Stomach smooth muscle (tissue), 2 donors: ENCODE data around the gene ANKRD22.
"Not testable (repeated sequence)": the region's sequence is repeated elsewhere in the genome, so short reads cannot be mapped to it uniquely, and the experiment has no call there.

Experiments
- H3K27ac ChIP-seq: one replicate; pipeline ENCODE4 v1.7.0; 2013; ENCODE audit warnings: mild to moderate bottlenecking, low read length, inconsistent platforms
- H3K27me3 ChIP-seq, 2 donors: one replicate each; pipeline ENCODE4 v1.7.0; 2013; ENCODE audit warnings: low read length in 2 of 2; ENCODE audit not compliant: insufficient read depth in 2 of 2, control insufficient read depth in 1 of 2
- H3K36me3 ChIP-seq, 2 donors: one replicate each; pipeline ENCODE4 v1.7.0; 2013; ENCODE audit warnings: low read length in 2 of 2; ENCODE audit not compliant: control insufficient read depth in 2 of 2, insufficient read depth in 2 of 2
- H3K4me1 ChIP-seq: one replicate; pipeline ENCODE4 v1.7.0; 2013; ENCODE audit warnings: low read length; ENCODE audit not compliant: control insufficient read depth, insufficient read depth
- H3K4me3 ChIP-seq, 2 donors: one replicate each; pipeline ENCODE4 v1.7.0; 2013; ENCODE audit warnings: low read length in 2 of 2
- H3K9ac ChIP-seq, 2 donors: one replicate each; pipeline ENCODE4 v1.7.0; 2013; ENCODE audit warnings: low read length in 2 of 2, mild to moderate bottlenecking in 1 of 2
- H3K9me3 ChIP-seq, 2 donors: one replicate each; pipeline ENCODE4 v1.7.0; 2013; ENCODE audit warnings: low read length in 2 of 2; ENCODE audit not compliant: control insufficient read depth in 2 of 2
- donor health status: healthy.
- donor health status: Pancreatic carcinoma.

The ANKRD22 gene

DNA sequence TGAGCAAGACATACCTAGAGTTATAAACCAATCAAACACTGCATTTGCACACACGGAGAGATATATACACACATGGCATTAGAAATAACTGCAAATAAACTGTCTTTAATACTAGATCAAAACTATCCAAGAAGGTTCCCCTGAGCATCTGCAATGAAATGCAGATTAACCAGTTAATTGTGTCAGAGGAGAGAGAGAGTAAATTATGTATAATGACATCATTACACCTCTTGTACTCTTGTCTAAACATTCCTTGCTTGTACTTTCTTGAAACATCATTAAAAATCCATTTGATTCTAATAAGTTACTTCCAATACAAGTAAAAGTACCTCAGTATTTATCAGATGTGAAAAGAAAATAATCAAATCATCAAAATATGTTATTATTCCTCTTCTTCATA is 932 bp downstream of the ANKRD22 start:
- no peak overlapping the region for H3K9ac ChIP-seq
- H3K4me3 ChIP-seq: no peak overlapping the region
- no peak overlapping the region for H3K27ac ChIP-seq

DNA sequence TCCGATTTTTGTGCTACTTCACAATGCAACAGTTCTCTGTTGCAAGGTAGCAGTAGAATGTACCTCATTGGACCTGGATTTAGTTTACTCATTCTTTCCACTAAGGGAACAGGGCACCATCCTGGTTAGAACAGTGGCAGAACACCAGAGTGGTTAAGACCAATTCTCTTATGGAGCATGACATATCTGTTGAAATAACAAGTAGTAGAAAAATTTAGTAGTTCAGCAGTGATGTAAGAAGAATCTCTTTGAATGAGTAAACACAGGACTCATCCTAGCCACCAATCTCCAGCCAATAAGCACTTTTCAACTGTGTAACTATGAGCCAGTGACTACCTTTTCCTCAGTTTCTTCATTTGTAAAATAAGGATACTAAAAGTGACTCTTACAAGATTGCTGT is 2.4 kb downstream of the ANKRD22 start:
- no peaks in the 10 kb centered on the region for H3K36me3 ChIP-seq
- no peaks in the 10 kb centered on the region for H3K9me3 ChIP-seq
- no peak overlapping the region for H3K4me3 ChIP-seq
- H3K4me1 ChIP-seq: no peaks in the 10 kb centered on the region
- no peak overlapping the region for H3K27ac ChIP-seq
- H3K27me3 ChIP-seq: peaks cover 0 to 4% of the 10 kb centered on the region in 2 donors
- no peak overlapping the region for H3K9ac ChIP-seq

More for the DNA sequence above, 932 bp downstream of the ANKRD22 start:
- Histone ChIP-seq H3K36me3 (no peaks in the 10 kb centered on the region), H3K27me3 (peaks cover 0 to 4% of the 10 kb centered on the region in 2 donors), H3K4me1 (no peaks in the 10 kb centered on the region), H3K9me3 (no peaks in the 10 kb centered on the region)

DNA sequence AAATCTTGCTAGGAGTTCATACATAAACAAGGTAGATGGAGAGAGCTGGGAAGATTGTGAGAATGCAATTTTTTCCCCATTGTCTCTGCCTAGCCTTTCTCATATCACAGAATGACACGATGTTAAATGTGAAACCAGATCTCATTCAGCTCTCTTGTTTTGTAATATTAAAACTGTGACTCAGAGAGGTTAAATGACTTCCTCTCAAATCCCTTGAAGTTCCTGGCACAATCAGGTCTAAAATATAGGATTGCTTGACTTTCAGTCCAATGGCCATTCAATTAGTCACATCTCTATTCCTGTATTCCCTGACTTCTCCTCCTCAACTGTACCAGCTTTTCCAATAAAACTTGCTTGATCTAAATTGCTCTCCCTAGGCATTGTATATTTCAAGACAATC is 3.1 kb downstream of the ANKRD22 start:
- Histone ChIP-seq H3K27ac (no peak overlapping the region), H3K27me3 (peaks cover 0 to 4% of the 10 kb centered on the region in 2 donors)

DNA sequence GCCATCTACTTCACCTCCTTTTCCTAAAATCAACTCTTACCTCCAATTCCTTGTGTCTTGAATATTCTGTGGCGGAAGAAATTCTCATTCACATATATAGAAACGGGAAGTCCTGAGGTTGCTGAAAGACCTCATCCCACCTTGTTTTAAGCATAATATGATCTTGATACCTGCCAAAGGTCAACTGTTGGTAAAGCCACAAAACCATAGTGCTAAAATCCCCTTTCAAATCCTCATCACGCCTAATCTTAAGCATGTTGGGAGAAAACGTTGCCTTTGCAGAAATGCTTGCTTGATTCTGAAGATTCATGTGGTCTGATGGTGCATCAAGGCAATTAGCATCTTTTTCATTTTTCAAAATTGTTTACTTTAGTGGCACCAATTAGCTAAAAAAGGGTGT is 8.5 kb downstream of the ANKRD22 start:
- Histone ChIP-seq H3K36me3 (no peaks in the 10 kb centered on the region), H3K9ac (no peak overlapping the region), H3K9me3 (no peaks in the 10 kb centered on the region), H3K4me1 (no peaks in the 10 kb centered on the region), H3K27ac (no peak overlapping the region), H3K27me3 (no peaks in the 10 kb centered on the region), H3K4me3 (no peak overlapping the region)

More for the DNA sequence above, 3.1 kb downstream of the ANKRD22 start:
- H3K4me3 ChIP-seq: no peak overlapping the region
- H3K9ac ChIP-seq: no peak overlapping the region
- H3K9me3 ChIP-seq: no peaks in the 10 kb centered on the region
- H3K4me1 ChIP-seq: no peaks in the 10 kb centered on the region
- H3K36me3 ChIP-seq: no peaks in the 10 kb centered on the region

DNA sequence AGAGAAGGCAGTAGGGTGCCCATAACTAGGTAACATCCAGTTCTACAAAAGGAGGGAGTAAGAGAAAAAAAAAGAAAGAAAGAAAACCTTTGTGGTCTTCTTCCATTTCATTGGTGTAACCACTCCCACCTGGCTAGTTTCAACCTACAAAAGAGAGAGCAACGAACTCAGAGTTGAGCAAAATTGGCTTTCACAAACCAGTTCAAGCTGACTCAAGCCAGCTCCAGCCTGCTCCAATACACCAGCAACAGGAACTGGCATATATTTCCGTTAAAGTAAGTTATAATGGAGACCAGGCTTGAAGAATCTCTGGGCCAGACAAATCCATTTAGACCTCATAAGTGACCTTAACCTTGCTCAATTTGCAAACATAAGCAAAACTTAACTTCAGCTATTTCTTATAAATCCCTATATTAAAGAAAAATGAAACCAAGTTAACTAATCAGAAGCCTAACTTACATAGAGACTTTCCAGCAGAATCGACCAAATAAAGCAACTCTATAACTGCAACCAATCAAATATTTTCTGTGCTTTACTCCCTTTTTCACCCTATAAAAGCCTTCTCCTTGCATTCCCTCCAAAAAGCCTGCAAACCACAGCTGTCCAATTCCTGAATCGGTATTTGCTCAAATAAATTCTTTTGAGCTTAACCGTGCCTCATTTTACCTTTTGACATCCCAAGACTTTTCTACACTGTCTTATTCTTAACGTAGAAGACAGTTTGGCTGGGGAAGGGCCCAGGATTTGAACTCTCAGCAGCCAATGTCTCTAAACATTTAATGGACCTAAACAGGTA is 10.1 kb downstream of the ANKRD22 start:
- no peak overlapping the region for H3K27ac ChIP-seq

DNA sequence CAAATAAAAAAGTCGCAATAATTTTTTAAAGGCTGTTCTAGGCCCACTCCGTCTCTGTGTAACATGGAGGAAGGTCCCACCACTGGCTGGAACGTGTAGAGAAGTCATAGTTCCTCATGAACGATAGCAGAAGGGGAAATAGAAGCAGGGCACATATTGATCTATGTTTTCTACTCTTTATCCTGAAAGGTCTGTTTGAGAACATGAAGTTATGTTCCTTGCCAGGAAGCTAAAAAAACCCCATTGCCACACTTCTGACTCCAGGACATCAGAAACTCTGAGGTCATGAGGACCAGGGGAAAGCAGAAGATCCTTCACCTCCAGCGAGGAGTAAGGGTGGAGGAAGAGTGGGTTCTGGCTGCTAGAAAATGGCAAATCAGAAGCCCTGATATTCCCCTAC is 10.8 kb downstream of the ANKRD22 start:
- no peaks in the 10 kb centered on the region for H3K36me3 ChIP-seq
- H3K9ac ChIP-seq: no peak overlapping the region
- no peaks in the 10 kb centered on the region for H3K27me3 ChIP-seq
- no peak overlapping the region for H3K4me3 ChIP-seq
- H3K27ac ChIP-seq: no peak overlapping the region
- no peaks in the 10 kb centered on the region for H3K4me1 ChIP-seq
- H3K9me3 ChIP-seq: no peaks in the 10 kb centered on the region

More for the DNA sequence above, 10.1 kb downstream of the ANKRD22 start:
- Histone ChIP-seq H3K9me3 (no peaks in the 10 kb centered on the region), H3K9ac (no peak overlapping the region), H3K36me3 (no peaks in the 10 kb centered on the region), H3K4me3 (no peak overlapping the region), H3K27me3 (no peaks in the 10 kb centered on the region), H3K4me1 (no peaks in the 10 kb centered on the region)

DNA sequence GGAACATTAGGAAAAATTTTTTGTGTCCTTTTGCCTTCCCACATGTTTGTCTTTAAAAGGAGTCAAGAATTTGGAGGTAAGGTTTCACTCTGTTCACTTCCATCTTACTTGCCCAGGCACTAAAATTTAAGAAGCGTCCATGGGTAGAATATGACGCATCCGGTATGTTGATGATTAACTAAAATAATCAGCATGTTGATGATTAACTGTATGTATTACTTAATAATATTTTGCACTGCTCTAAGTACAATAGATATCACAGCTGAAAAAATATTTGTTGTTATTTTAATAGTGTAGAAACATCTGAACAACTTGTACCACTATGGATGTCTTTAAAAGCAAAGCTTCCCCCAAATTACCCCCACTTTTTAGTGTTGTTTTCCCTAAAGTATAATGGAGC is 11.5 kb downstream of the ANKRD22 start:
- Histone ChIP-seq H3K4me1 (no peaks in the 10 kb centered on the region), H3K9me3 (no peaks in the 10 kb centered on the region), H3K4me3 (no peak overlapping the region), H3K9ac (no peak overlapping the region), H3K36me3 (no peaks in the 10 kb centered on the region), H3K27ac (no peak overlapping the region), H3K27me3 (no peaks in the 10 kb centered on the region)

DNA sequence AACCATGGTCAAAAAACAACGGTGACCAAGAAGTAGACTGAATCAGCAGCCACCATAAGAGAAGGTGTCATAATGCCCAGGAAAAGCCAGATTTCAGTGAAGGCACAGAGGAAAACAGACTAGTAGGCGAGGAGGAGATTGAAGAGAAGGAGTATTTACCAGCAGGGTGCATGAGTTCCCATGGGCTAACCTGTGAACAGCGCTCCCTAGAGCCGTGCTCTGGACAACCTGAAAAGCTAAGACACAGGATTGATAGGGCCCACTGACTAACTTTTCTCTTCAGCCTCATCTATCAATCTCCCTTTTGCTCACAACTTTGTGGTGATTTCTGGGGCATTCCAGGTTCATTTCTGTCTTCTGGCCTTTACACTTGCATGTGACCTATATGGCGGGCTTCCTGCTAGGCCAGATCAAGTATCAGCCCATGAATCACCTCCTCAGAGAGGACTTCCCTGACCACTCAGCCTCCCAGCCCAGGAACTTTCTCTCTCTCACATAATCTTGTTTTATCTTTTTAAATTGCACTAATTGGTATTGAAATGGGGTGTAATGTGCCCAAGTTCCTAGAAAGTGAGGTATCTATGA is 12.8 kb downstream of the ANKRD22 start:
- no peak overlapping the region for H3K4me3 ChIP-seq
- H3K4me1 ChIP-seq: no peaks in the 10 kb centered on the region
- H3K36me3 ChIP-seq: no peaks in the 10 kb centered on the region
- no peak overlapping the region for H3K9ac ChIP-seq
- no peaks in the 10 kb centered on the region for H3K27me3 ChIP-seq
- H3K9me3 ChIP-seq: no peaks in the 10 kb centered on the region
- no peak overlapping the region for H3K27ac ChIP-seq

DNA sequence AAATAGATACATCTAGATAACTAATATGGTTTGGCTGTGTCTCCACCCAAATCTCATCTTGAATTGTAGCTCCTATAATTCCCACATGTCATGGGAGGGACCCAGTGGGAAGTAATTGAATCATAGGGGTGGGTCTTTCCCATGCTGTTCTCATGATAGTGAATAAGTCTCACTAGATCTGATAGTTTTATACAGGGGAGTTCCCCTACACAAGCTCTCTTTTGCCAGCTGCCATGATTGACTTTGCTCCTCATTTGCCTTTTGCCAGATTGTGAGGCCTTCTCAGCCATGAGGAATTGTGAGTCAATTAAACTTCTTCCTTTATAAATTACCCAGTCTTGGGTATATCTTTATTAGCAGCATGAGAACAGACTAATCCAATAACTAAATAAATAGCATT is 14.0 kb downstream of the ANKRD22 start:
- not testable (repeated sequence) for H3K36me3 ChIP-seq, H3K9ac ChIP-seq, H3K4me3 ChIP-seq, H3K4me1 ChIP-seq, H3K9me3 ChIP-seq, H3K27ac ChIP-seq, H3K27me3 ChIP-seq

DNA sequence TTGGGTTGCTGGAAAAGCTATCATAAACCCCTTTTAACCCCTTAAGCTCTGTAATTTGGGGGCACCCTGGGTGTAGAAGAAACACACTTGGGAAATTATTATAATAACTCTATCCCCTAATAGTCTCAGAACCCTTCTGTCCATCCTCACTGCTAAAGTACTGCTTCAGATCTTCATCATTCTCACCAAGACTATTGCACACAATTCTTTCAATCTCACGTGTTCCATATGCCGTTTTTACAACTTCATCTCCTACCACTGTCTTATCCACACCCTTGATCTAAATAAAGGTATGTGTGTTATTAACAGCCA is 15.8 kb downstream of the ANKRD22 start:
- Histone ChIP-seq H3K36me3 (no peaks in the 10 kb centered on the region), H3K27ac (no peak overlapping the region), H3K9ac (no peak overlapping the region), H3K27me3 (no peaks in the 10 kb centered on the region), H3K4me1 (no peaks in the 10 kb centered on the region), H3K9me3 (no peaks in the 10 kb centered on the region), H3K4me3 (no peak overlapping the region)
